ENCODE measurements around the gene LRMDA. TPM values are rescaled to one million over a fixed set of nuclear protein-coding genes. Genes with fewer than 3 reads are reported as not detected.
"Not testable (repeated sequence)": the region's sequence is repeated elsewhere in the genome, so short reads cannot be mapped to it uniquely, and the experiment has no call there.

LRMDA gene
- polyA plus RNA-seq, 1 donor (not counting 4 experiments of a cell fraction or from before 2014, with no cell fraction given): not detected

DNA sequence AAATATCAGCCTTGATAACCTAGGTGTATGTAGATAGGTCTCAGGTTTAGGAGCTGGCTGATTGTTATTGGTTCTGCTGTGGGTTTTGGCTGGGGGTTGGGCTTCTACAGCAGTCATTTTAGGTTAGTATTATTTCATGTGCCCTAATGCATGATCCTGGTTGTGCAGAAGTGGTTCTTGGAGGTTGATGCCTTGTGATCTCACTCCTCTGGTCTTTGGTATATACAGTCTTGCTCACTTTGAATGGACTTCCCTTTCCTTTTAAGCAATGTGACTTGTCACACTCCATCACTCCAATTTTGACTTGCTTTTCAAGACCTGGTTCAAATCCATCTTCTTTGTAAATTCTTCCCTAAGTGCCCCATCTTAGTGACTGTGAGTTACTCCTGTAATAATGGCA is 188.9 kb downstream of the LRMDA start:
- Histone ChIP-seq H3K79me2 (ENCODE audit: control insufficient read depth, insufficient read depth, low read length) (no peaks in the 10 kb centered on the region), H3K27me3 (ENCODE audit: control insufficient read depth, extremely low read depth, insufficient read depth, low read length) (no peaks in the 10 kb centered on the region), H3K4me1 (ENCODE audit: control insufficient read depth, extremely low read depth, insufficient read depth, low read length) (no peaks in the 10 kb centered on the region), H3K9me1 (ENCODE audit: control insufficient read depth, extremely low read depth, insufficient read depth, low read length) (no peaks in the 10 kb centered on the region), H3K9me3 (ENCODE audit: control insufficient read depth, low read depth, low read length) (no peaks in the 10 kb centered on the region), H3K27ac (ENCODE audit: control insufficient read depth, insufficient read depth, low read length) (no peak overlapping the region), H3K4me3 (ENCODE audit: control insufficient read depth in 2 of 3, extremely low read depth in 1 of 3, insufficient read depth in 2 of 3, low read depth in 1 of 3, low read length in 3 of 3) (no peak overlapping the region), H2AFZ (ENCODE audit: control insufficient read depth, low read length) (no peak overlapping the region), H3K4me2 (ENCODE audit: control insufficient read depth, extremely low read depth, insufficient read depth, low read depth, low read length) (no peak overlapping the region), H4K20me1 (ENCODE audit: control insufficient read depth, extremely low read depth, insufficient read depth, low read length) (no peaks in the 10 kb centered on the region), H3K9ac (ENCODE audit: control insufficient read depth, extremely low read depth, insufficient read depth, low read length) (no peak overlapping the region), H3K36me3 (ENCODE audit: control insufficient read depth in 2 of 2, extremely low read depth in 1 of 2, insufficient read depth in 2 of 2, low read length in 2 of 2) (no peaks in the 10 kb centered on the region)
- DNase-seq (ENCODE audit: low read depth, low spot score): no peak
- FAIRE-seq: no peak
- TF ChIP-seq, protein P1, sequence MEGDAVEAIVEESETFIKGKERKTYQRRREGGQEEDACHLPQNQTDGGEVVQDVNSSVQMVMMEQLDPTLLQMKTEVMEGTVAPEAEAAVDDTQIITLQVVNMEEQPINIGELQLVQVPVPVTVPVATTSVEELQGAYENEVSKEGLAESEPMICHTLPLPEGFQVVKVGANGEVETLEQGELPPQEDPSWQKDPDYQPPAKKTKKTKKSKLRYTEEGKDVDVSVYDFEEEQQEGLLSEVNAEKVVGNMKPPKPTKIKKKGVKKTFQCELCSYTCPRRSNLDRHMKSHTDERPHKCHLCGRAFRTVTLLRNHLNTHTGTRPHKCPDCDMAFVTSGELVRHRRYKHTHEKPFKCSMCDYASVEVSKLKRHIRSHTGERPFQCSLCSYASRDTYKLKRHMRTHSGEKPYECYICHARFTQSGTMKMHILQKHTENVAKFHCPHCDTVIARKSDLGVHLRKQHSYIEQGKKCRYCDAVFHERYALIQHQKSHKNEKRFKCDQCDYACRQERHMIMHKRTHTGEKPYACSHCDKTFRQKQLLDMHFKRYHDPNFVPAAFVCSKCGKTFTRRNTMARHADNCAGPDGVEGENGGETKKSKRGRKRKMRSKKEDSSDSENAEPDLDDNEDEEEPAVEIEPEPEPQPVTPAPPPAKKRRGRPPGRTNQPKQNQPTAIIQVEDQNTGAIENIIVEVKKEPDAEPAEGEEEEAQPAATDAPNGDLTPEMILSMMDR (optimal IDR thresholded peaks at IDR 0.05 in 1 of 3, IDR thresholded peaks at IDR 0.05 in 1 of 3, conservative IDR thresholded peaks at IDR 0.05 in 1 of 3; ENCODE audit: extremely low read depth in 1 of 3, insufficient read depth in 2 of 3, low read length in 3 of 3): no peak
- no peak for TF ChIP-seq EZH2 (IDR thresholded peaks at IDR 0.05; ENCODE audit: low read length)
- dilution Hi-C loops (cut with MboI; ENCODE audit: extremely low pct_ligation_motif_present, low sequenced_read_pairs): no loop called here

DNA sequence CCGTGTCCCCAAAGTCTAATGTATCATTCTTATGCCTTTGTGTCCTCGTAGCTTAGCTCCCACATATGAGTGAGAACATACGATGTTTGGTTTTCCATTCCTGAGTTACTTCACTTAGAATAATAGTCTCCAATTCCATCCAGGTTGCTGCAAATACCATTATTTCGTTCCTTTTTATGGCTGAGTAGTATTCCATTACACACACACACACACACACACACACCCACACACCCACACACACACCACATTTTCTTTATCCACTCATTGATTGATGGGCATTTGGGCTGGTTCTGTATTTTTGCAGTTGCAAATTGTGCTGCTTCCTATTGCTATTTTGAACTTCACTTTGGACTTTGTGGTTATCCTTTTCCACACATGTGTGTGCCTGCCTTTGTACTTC is 189.6 kb downstream of the LRMDA start:
- H3K4me1 ChIP-seq (ENCODE audit: control insufficient read depth, extremely low read depth, insufficient read depth, low read length); H4K20me1 ChIP-seq (ENCODE audit: control insufficient read depth, extremely low read depth, insufficient read depth, low read length); dilution Hi-C loops (cut with MboI; ENCODE audit: extremely low pct_ligation_motif_present, low sequenced_read_pairs); H3K9me1 ChIP-seq (ENCODE audit: control insufficient read depth, extremely low read depth, insufficient read depth, low read length); DNase-seq (ENCODE audit: low read depth, low spot score); H3K27me3 ChIP-seq (ENCODE audit: control insufficient read depth, extremely low read depth, insufficient read depth, low read length); H3K36me3 ChIP-seq (ENCODE audit: control insufficient read depth in 2 of 2, extremely low read depth in 1 of 2, insufficient read depth in 2 of 2, low read length in 2 of 2); FAIRE-seq; H3K9me3 ChIP-seq (ENCODE audit: control insufficient read depth, low read depth, low read length); H3K79me2 ChIP-seq (ENCODE audit: control insufficient read depth, insufficient read depth, low read length); H2AFZ ChIP-seq (ENCODE audit: control insufficient read depth, low read length); H3K9ac ChIP-seq (ENCODE audit: control insufficient read depth, extremely low read depth, insufficient read depth, low read length); H3K4me3 ChIP-seq (ENCODE audit: control insufficient read depth in 2 of 3, extremely low read depth in 1 of 3, insufficient read depth in 2 of 3, low read depth in 1 of 3, low read length in 3 of 3); H3K27ac ChIP-seq (ENCODE audit: control insufficient read depth, insufficient read depth, low read length); H3K4me2 ChIP-seq (ENCODE audit: control insufficient read depth, extremely low read depth, insufficient read depth, low read depth, low read length): not testable (repeated sequence)

GRCh38 chr10:75622503-75622902 is 191.1 kb downstream of the LRMDA start:
- H4K20me1 ChIP-seq (ENCODE audit: control insufficient read depth, extremely low read depth, insufficient read depth, low read length): no peaks in the 10 kb centered on the region
- TF ChIP-seq, protein P1 (optimal IDR thresholded peaks at IDR 0.05 in 1 of 3, IDR thresholded peaks at IDR 0.05 in 1 of 3, conservative IDR thresholded peaks at IDR 0.05 in 1 of 3; ENCODE audit: extremely low read depth in 1 of 3, insufficient read depth in 2 of 3, low read length in 3 of 3): no peak
- no peak for TF ChIP-seq EZH2 (IDR thresholded peaks at IDR 0.05; ENCODE audit: low read length)
- H2AFZ ChIP-seq (ENCODE audit: control insufficient read depth, low read length): no peak overlapping the region
- no peaks in the 10 kb centered on the region for H3K27me3 ChIP-seq (ENCODE audit: control insufficient read depth, extremely low read depth, insufficient read depth, low read length)
- H3K79me2 ChIP-seq (ENCODE audit: control insufficient read depth, insufficient read depth, low read length): no peaks in the 10 kb centered on the region
- no peak overlapping the region for H3K9ac ChIP-seq (ENCODE audit: control insufficient read depth, extremely low read depth, insufficient read depth, low read length)
- no peaks in the 10 kb centered on the region for H3K36me3 ChIP-seq (ENCODE audit: control insufficient read depth in 2 of 2, extremely low read depth in 1 of 2, insufficient read depth in 2 of 2, low read length in 2 of 2)
- H3K4me3 ChIP-seq (ENCODE audit: control insufficient read depth in 2 of 3, extremely low read depth in 1 of 3, insufficient read depth in 2 of 3, low read depth in 1 of 3, low read length in 3 of 3): no peak overlapping the region
- no peak for FAIRE-seq
- dilution Hi-C loops (cut with MboI; ENCODE audit: extremely low pct_ligation_motif_present, low sequenced_read_pairs): no loop called here
- H3K27ac ChIP-seq (ENCODE audit: control insufficient read depth, insufficient read depth, low read length): no peak overlapping the region
- no peaks in the 10 kb centered on the region for H3K4me1 ChIP-seq (ENCODE audit: control insufficient read depth, extremely low read depth, insufficient read depth, low read length)
- no peaks in the 10 kb centered on the region for H3K9me1 ChIP-seq (ENCODE audit: control insufficient read depth, extremely low read depth, insufficient read depth, low read length)
- H3K9me3 ChIP-seq (ENCODE audit: control insufficient read depth, low read depth, low read length): no peaks in the 10 kb centered on the region
- no peak overlapping the region for H3K4me2 ChIP-seq (ENCODE audit: control insufficient read depth, extremely low read depth, insufficient read depth, low read depth, low read length)
- DNase-seq (ENCODE audit: low read depth, low spot score): no peak

All from keratinocyte (primary cell).